ENCODE data around the gene GMPR.
A peak's percentile ranks its signal among the peaks of the same experiment; 100 is the strongest.
"Not testable (repeated sequence)": the region's sequence is repeated elsewhere in the genome, so short reads cannot be mapped to it uniquely, and the experiment has no call there.

Gene GMPR

DNA sequence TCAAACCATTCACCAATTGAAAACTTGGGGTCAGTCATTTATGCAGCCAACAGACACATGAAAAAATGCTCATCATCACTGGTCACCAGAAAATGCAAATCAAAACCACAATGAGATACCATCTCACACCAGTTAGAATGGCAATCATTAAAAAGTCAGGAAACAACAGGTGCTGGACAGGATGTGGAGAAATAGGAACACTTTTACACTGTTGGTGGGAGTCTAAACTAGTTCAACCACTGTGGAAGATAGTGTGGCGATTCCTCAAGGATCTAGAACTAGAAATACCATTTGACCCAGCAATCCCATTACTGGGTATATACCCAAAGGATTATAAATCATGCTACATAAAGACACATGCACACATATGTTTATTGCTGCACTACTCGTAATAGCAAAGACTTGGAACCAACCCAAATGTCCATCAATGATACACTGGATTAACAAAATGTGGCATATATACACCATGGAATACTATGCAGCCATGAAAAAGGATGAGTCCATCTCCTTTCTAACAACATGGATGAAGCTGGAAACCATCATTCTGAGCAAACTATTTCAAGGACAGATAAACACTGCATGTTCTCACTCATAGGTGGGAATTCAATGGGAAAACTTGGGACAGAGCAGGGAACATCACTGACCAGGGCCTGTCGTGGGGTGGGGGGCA, 13.2 kb upstream of the GMPR start:
- H3K4me3 ChIP-seq (ENCODE audit: low read depth, low read length) = not testable (repeated sequence)

DNA sequence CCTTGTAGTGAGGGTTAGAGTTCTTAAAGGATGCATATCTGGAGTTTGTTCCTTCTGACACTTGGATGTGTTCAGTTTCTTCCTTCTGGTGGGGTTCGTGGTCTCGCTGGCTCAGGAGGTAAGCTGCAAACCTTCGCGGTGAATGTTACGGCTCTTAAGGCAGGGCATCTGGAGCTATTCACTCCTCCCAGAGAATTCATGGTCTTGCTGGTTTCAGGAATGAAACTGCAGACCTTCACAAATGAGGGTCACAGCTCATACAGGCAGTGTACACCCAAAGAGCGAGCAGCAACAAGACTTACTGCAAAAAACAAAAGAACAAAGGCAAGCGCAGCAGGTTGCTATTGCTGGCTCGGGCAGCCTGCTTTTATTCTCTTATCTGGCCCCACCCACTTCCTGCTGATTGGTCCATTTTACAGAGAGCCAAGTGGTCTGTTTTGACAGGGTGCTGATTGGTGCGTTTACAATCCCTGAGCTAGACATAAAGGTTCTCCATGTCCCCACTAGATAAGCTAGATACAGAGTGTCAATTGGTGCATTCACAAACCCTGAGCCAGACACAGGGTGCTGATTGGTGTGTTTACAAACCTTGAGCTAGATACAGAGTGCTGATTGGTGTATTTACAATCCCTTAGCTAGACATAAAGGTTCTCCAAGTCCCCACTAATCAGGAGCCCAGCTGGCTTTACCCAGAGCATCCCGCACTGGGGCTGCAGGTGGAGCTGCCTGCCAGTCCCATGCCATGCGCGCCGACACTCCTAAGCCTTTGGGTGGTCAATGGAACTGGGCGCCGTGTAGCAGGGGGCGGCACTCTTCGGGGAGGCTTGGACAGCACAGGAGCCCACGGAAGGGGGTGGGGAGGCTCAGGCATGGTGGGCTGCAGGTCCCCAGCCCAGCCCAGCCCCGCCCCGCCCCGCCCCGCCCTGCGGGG, 12.0 kb upstream of the GMPR start:
- not testable (repeated sequence) for H3K4me3 ChIP-seq (ENCODE audit: low read depth, low read length)

DNA sequence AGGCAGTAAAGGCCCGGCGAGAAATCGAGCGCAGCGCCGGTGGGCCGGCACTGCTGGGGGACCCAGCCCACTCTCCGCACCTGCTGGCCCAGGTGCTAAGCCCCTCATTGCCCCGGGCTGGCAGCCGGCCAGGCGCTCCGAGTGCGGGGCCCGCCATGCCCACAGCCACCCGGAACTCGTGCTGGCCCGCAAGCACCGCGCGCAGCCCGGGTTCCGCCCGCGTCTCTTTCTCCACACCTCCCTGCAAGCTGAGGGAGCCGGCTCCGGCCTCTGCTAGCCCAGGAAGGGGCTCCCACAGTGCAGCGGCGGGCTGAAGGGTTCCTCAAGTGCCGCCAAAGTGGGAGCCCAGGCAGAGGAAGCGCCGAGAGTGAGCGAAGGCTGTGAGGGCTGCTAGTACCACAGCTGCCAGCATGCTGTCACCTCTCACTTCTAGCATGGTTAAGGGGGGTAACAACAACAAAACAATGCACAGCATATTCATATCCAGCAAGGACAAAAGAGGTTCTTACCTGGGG, 11.3 kb upstream of the GMPR start:
- no peak overlapping the region for H3K4me3 ChIP-seq (ENCODE audit: low read depth, low read length)

DNA sequence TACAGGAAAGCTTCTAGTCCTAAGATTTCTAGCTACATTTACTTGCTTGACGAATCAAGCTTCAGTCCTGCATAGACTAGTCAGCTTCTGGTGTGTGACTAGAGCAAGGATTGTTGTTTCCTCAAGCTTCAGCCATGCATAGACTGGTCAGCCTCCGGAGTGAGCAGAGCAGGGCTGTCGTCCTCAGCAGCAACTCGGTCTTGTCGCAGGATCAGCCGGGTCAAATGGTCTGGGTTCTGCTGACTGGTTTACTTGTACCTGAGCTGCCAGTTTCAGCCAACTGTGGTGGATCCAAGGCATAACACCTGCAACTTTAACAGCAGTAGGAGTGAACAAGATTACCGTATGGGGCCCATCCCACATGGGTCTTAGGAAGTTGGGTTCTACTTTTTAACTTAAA, 10.8 kb upstream of the GMPR start:
- H3K4me3 ChIP-seq (ENCODE audit: low read depth, low read length) = no peak overlapping the region

DNA sequence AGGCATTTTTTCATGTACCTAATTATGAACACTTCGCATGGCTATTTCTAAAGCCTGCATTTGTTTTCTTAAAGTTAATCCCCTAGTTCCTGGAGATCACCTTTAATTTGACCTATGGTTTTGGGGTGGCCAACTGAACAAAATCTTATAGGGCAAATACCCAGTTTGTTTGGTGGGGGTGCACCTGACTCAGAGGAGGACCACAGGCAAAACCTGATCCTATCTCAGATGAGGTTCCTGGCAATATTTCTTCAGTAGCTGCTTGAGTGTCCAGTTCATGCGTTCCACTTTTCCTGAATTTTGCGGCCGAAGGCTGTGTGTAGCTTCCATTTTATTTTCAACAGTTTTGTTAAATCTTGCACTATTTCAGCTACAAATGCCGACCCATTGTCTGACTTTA, 10.3 kb upstream of the GMPR start:
- H3K4me3 ChIP-seq (ENCODE audit: low read depth, low read length) = no peak overlapping the region

DNA sequence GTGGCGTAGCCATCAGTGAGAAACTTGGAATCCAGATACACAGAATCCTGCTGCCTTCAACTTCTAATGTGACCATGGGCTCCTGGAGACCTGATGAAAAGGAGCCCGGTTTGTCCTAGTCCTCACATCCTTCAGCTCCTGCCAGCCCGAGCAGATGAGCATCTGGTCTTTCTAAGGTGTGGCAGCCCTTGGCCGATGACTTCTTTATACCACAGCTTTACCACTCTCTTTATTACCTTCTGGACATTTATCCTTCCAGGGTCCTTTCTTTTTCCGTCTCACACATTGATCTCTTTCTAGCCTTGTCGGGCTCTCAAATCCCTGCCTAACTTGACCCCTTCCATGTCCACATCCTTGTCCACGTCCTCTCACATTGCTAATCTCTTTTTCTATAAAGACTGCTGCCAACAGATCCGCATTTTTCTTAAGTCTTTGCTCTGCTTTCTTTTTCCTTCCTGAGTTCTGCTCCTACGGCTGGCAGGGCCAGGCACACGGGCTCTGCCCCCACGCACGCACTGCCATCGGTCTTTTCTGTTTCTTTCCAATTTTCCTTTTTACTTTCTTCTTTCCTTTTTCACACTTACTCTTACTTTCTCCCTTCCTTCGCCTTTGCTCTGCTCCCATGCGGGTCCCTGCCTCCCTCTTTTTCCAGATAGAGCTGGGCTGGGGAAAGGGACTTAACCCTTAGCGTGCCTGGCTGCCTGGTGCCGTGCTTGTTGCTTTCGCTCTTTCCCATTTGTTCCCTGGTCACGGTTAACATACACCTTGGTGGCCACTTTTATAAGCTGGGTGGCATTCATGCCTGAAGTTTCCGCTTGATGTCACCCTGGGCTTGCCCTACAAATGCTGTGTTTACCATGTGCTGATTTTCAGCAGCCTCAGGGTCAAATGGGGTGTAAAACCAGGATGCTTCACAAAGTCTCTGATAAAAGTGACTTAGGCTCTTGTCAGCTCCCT, 9.4 kb upstream of the GMPR start:
- no peak overlapping the region for H3K4me3 ChIP-seq (ENCODE audit: low read depth, low read length)

DNA sequence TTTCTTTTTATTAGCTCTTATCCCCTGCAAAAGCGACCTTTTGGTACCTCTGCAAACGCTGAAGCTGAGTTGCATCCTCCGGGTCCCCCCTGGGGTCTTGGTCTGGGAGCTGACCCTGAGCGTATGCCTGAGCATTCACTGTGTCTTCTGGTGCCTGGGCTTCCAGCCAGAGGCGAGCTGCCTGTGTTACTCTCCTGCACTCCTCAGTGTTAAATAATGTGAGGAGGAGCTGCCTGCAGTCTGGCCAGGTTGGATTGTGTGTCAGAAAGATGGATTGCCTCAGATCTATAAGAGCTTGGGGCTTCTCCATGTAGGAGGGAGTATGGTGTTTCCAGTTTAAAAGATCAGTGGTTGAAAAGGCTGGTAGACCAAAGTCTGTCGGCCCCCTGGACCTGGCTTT, 8.7 kb upstream of the GMPR start:
- no peak overlapping the region for H3K4me3 ChIP-seq (ENCODE audit: low read depth, low read length)

DNA sequence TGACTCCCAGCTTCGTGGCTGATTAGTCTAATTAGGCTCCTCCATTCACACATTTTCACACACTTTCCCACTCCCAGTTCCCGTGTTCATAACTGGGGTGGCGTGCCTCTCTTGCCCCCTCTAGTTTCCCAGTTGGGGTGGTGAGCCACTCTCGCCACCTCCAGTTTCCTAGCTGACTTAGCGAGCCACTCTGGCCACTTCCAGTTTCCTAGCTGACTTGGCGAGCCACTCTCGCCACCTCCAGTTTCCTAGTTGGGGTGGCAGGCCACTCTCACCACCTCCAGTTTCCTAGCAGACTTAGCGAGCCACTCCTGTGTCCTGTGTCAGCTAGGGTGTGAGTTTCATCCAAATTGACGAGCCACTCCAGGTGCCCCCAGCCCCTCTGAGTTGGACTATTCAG, 7.4 kb upstream of the GMPR start:
- no peak overlapping the region for H3K4me3 ChIP-seq (ENCODE audit: low read depth, low read length)

DNA sequence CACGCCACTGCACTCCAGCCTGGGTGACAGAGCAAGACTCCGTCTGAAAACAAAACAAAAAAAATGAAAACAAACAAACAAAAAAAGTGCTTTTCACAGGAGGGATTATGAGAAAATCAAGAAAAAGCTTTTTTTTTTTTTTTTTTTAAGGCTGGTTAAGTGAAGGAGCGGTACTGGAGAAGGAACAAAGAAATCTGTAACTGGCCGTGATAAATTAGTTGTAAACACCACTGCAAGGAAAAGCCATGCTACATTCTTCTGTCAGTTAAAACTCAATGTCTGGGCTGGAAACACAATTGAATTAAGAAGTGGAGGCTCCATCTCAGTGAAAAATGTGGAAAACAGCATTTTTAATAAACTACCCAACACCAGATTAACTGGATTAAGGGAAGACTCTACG, 6.3 kb upstream of the GMPR start:
- no peak overlapping the region for H3K4me3 ChIP-seq (ENCODE audit: low read depth, low read length)

DNA sequence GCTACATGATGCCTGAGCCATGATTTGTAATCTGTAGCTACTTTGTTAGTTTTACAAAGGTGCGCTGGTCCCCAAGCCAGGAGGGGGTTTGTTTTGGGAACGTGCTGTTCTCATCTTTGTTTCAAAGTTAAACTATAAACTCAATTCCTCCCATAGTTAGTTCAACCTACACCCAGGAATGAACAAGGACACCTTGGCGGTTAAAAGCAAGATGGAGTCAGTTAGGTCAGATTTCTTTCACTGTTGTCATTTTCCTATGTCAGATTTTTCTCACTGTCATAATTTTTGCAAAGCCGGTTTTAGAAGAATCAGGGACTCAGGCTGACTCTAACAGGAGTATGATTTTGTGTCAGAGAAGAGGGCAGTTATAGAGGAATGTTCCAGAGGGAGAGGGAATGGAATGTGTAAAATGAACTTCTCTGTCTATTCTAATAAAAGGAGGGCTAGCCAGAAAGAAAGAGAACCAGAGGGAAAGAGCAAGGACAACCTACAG, 2.3 kb upstream of the GMPR start:
- no peak overlapping the region for H3K4me3 ChIP-seq (ENCODE audit: low read depth, low read length)

DNA sequence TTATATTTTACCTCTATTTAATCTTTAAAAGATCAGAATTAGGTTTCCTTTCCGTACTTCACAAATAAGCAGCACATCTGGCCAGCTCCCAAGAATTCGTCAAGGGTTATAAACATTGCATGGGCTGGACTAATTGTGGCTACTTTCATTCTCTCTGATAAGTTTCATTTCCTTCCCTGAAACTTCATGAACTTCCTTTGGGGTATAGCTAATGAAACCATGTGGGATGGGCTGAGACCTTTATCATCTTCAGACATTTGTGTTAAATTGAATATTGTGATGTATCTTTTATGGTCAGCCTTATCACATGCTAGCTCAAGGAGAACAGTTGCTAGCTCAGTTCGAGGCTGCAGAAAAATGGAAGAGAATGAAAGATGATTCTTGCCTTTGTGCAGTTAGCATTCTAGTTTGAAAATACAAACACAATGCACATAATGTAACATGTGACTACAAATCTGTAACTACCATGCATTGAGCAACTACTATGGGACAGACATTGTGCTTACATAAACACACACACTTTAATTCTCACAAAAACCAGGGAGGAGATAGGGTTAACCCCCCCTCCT, 1.7 kb upstream of the GMPR start:
- no peak overlapping the region for H3K4me3 ChIP-seq (ENCODE audit: low read depth, low read length)

DNA sequence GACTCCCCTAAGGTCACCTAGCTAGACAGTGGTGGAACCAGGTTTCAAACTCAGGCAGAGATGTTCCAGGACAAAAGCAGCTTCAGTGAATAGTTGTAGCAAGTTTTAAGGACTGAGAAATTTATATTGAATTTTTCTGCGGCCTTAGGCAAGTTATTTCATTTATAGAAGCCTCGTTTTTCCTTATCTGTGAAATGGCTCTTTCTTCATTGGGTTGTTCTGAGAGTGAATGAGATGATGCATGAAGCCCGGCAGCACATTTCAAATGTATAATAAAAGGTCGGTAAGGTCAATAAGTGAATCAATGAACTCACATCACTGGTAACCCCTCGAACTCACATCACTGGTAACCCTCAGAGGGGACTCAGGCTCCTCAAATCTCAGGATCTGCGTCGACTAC, 1.1 kb upstream of the GMPR start:
- no peak overlapping the region for H3K4me3 ChIP-seq (ENCODE audit: low read depth, low read length)

DNA sequence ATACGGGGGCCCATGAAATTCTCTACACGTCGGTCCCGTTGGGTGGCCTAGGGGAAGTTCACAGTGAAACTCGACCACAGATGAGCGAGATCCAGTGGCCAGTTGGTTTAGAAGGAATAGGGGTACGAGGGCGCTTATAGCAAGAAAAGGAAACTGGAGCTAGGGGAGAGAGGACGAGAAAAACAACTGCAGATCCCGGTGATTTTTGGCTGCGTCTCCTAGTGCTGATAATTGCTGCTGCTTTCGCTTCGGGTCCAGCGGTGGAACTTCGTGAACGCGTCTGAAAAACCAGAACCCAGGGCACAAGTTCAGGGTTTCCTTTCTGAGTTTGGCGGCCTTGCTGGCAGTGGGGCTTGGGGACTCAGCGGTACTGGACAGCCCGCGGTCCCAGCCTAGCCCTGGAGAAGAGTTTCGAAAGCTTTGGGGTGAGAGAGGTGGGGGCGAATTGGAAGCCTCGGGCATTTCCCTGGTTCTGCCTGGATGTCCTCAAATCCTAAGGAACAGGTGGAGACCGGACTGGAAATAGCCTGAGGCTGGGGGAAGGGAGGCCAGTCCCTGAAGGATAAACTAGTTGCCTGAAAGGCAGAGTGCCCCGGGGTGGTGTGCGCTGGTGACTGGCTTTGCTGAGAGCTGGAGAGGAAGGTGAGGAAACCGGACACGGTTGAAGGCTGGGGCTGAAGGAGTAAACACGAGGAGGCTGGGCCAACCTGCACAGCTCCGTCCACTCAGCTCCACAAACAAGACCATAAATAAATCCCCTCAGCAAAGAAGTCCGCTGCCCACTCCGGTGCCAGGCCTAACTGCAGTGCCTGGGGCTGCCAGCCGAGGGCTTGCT, 793 bp downstream of the GMPR start:
- peak overlapping the region; percentile 22 for H3K4me3 ChIP-seq (ENCODE audit: low read depth, low read length)

DNA sequence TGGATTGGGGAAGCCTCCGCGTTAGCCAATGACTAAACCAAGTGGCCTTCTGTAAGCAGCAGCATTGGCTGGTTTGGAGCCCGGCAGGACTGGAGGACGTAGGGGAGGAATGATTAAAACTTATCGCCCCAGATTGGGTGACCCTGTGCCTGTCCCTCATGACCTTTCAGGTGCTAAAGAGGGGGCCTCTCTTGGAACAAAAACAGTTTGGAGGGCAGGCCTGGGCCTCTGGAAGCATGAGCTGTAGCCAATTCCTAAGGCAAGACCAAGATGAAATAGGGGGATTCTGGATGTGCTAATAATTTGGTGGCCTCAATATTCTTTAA, 1.4 kb downstream of the GMPR start:
- H3K4me3 ChIP-seq (ENCODE audit: low read depth, low read length) = no peak overlapping the region

DNA sequence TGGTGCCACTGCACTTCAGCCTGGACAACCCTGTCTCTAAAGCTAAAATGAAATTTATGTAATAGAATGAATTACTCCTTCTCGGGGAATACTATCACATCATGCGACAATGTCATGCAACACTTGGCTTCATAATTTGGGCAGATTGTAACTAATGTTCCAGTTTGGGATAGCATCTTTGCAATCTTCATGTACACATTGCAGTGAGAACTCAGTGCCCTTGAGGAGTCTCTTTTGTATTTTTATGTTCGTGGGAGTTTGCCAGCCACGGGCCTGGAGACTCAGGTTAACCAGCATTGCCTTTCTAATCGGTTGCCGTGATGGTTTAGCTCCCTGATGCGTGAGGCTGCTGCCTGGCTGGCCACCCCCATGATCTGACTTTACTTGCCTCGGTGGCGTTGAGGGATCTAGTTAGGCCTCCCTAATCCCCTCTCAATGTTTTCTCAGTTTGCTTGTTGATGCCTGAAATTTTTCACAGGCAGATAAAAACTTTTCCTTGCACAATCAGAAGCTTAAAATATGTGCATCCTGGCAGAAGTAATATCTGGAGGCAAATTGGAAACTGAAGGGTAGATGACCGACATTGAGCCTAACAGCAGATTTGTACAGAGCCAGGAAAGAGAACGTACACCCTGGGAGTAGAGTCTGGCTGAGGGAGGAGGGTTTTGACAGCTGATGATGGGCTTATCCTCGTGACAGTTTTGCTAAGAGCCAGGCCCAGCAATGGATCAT, 2.4 kb downstream of the GMPR start:
- no peak overlapping the region for H3K4me3 ChIP-seq (ENCODE audit: low read depth, low read length)

DNA sequence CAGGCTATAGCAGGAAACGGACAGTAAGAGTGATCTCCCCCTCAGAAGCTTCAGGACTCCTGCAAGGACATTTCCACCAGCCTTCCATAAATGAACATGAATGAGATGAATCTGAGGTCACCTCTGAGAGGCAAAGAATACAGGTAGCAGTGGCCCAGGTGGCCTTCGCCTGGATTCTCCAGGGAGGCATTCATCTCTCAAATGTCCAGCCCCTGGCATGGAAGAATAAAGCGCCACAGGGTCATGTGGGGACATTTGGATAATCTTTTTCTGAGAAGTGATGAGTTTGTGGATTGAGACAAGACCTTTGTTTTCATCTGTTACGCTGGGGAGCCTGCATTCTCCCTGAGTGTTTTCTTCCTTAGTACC, 2.9 kb downstream of the GMPR start:
- no peak overlapping the region for H3K4me3 ChIP-seq (ENCODE audit: low read depth, low read length)

DNA sequence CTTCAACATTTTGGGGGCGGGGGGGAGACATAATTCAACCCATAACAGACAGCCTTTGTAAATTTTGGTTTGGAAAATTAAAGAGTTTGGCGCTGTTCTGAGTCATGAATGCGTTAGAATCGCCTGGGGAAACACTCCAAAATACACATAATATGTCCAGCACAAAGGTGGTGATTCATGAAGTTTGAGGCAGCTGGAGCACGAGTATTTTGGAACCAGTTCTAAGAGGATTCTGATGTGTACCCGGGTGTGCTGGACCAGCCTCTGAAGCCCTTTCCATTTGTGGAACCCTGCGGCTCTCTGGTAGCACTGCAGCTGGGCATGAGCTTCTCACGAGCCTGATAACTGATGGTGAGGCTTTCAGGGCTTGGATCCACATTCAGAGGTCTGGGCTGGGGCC, 4.7 kb downstream of the GMPR start:
- H3K4me3 ChIP-seq (ENCODE audit: low read depth, low read length) = no peak overlapping the region

DNA sequence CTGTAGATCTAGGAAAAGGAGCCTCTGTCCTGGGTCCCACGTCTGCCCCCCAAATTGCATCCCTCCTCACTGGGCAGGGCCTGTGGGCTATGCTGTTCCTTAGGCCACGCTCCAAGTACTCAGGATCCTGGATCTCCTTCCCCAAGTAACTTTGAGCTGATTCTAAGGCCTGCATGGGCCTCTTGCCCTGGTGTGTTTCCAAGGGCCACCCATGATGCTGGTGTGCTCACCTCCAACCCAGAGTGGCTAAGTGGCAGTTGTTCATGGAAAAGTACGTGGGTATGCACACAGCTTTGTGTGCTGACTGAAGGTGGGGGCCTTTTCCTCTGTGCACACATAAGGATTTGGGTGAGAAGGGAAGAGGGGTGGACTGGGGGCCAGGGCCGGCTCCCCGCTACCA, 5.3 kb downstream of the GMPR start:
- no peak overlapping the region for H3K4me3 ChIP-seq (ENCODE audit: low read depth, low read length)

DNA sequence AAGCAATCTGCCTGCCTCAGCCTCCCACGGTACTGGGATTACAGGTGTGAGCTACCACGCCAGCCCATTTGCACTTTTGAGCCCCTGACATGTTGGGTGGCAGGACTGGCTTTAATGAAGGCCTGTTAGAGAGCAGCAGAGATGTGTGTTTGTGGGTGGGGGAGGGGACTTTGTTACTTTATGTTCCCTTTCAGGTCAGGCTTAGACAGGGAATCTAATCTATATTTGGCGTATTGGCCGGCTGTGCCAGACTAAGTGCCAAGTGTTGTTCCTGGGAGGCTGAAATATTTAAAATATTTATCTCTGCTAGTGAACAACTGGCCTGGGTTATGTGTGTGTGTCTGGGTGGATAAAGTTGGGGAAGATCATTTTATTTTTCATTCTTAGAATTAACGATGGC, 6.1 kb downstream of the GMPR start:
- H3K4me3 ChIP-seq (ENCODE audit: low read depth, low read length) = no peak overlapping the region
